ENCODE data around the gene SPPL3.
A peak's percentile ranks its signal among the peaks of the same experiment; 100 is the strongest.
"Not testable (repeated sequence)": the region's sequence is repeated elsewhere in the genome, so short reads cannot be mapped to it uniquely, and the experiment has no call there.

SPPL3 gene

DNA sequence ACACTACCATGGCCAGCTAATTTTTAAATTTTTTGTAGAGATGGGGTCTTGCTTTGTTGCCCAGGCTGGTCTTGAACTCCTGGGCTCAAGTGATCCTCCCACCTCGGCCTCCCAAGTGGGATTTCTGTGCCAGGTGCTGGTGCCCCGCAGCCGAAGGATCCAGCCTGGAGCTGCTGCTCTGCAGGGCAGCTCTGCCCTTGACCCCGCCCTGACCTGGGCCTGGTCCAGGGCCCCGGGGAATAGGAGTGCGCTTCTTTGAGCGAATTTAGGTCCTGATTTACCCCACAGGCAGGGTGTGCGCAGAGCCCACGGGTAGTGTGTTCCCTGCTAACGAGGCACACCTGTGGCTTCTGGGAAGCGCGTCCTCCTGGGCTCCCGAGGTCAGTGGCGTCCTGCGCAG is 163.3 kb downstream of the SPPL3 start:
- DNase-seq = no peak

DNA sequence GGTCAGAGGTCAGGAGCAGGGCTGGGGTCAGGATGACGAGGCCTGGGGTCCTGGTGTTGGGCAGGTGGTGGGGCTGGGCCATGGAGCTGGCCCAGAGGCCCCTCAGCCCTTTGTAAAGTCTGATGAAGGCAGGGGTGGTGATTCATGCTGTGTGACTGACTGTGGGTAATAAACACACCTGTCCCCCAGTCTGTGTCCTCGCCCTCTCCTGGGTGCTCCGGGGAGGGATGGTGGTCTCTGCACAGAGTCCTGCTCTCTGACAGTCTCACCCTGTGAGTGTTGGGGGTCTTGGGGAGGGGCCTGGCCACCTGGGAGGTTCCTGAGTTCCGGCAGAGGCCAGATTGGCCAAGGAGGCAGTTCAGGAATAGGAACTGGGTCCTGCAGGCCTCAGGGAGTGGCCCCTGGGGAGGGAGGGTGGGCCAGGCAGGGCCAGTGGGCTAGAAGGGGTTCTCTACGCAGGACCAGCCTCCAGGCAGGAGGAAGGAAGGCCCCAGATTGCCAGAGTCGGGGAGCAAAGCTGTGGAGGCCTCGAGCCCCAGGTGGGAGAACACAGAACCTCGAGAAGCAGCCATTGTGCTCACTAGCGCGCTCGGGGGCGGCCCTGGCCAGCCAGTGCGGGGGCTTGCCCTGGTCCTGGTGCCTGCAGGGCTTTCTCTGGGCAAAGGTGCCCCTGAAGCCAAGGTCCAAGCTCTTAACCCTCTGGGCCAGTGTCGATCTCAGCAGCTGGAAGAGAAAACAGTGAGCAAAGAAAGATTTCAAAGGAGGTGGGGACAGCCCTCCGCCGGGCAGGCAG is 164.1 kb downstream of the SPPL3 start:
- no peak for DNase-seq

DNA sequence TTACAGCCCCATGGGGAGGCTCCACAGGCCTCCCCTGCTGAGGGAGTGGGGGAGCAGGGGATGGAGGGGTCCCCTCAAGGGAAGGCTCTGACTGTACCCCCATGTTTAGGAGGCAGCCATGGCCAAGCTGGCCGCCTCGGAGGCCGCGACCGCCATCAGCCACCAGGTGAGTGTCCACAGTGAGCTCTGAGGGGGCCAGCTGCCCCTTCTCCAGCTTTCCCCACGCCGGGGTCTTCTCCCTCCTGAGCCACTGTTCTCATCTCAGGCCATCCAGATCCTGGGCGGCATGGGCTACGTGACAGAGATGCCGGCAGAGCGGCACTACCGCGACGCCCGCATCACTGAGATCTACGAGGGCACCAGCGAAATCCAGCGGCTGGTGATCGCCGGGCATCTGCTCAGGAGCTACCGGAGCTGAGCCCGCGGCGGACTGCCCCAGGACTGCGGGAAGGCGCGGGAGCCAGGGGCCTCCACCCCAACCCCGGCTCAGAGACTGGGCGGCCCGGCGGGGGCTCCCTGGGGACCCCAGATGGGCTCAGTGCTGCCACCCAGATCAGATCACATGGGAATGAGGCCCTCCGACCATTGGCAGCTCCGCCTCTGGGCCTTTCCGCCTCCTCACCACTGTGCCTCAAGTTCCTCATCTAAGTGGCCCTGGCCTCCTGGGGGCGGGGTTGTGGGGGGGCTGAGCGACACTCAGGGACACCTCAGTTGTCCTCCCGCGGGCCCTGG is 165.0 kb downstream of the SPPL3 start:
- DNase-seq = no peak

DNA sequence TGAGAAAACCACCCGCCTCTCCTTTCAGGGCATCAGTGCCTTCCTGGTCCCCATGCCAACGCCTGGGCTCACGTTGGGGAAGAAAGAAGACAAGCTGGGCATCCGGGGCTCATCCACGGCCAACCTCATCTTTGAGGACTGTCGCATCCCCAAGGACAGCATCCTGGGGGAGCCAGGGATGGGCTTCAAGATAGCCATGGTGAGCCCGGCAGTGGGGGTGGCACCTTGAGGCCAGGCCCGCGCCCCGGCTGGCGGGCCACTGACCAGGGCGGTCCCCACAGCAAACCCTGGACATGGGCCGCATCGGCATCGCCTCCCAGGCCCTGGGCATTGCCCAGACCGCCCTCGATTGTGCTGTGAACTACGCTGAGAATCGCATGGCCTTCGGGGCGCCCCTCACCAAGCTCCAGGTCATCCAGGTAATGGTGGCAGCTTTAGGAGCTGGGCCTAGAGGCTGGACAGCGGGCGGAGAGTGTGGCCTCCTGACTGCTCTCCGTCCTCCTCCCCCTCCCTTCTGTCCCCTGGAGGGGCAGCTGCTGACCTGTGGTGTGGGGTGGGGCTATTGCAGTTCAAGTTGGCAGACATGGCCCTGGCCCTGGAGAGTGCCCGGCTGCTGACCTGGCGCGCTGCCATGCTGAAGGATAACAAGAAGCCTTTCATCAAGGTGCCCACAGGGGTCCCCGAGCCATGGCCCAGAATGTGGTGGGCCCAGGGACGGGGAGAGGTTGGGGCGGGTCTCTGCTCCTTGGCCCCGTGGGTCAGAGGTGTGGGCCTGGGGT is 165.7 kb downstream of the SPPL3 start:
- no peak for DNase-seq

DNA sequence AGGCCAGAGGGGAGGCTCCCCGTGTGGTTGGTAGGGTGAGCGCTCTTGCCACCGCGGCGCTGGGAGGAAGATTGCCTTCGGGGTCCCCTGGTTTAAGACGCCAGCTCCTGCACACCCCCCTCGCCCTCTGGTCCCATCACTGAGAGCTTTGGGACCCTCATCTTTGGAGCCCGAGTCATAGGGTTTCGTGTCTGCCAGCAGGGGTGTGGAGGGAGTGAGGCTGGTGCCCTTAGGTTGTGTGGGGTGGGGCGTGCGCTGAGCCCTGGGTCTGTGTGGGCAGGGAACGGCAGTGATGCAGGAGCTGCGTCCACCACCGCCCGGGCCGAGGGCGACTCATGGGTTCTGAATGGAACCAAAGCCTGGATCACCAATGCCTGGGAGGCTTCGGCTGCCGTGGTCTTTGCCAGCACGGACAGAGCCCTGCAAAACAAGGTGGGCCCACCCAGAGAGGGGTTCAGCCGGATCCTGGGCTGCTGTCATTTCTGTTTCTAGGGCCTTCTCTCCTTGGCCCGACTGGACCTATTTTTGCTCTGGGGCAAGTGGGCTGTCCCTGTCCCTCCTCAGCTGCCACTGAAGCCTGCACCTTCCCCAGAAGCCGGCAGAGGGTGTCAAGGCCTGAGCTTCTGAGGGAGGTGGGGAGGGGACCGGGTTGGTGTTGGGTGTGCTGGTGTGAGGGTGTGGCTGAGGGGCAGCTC is 166.5 kb downstream of the SPPL3 start:
- DNase-seq = no peak

DNA sequence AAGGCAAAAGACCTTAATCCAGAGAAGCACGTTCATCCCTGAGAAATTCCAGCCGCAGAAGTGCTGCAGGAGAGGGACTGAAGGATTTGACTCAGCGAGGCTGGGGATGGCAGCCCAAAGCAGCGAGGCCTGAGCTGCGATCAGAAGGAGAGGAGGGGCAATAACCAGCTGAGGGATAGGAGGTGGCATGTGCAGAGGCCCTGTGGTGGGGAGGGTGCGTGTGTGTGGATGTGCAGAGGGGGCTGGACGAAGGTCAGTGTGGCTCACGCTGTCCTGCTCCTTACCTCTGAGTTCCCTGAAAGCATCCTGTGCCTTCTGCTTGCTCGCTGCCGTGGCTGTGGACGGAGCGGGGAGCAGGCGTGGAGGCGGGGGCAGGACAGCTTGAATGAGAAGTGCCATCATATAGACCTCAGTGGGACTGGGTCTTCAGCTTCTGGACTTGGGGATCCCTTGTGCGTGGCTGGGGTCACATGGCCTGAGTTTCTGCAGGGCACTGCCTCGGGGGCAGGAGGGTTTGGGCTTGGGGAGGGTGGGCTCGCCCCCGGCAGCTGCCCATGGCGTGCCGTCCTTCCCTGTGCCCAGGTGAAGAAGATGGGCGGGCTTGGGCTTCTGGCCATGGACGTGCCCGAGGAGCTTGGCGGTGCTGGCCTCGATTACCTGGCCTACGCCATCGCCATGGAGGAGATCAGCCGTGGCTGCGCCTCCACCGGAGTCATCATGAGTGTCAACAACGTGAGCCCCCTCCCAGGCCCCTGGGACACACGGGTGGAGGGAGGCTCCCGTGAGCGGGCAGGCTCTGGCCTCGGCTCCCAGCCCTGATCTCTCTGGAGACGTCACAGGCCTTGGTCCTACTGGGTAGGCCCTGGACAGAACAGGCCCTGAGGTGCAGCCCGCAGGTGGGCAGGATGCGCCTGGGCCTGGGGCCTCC is 167.5 kb downstream of the SPPL3 start:
- DNase-seq = no peak

DNA sequence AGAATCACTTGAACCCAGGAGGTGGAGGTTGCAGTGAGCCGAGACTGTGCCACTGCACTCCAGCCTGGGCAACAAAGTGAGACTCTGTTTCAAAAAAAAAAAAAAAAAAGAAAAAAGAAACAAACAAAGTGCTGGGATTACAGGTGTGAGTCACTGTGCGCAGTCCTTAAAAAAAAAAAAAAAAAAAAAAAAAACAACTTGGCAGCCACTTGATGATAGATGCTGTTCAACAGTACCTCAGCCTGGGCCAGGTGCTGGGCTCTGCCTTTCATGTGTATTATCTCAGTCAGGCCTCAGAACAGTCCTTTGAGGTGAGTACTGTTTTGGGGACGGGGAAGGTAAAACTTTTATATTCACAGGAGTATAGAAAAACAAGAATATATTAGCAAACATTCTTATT is 169.0 kb downstream of the SPPL3 start:
- no peak for DNase-seq

DNA sequence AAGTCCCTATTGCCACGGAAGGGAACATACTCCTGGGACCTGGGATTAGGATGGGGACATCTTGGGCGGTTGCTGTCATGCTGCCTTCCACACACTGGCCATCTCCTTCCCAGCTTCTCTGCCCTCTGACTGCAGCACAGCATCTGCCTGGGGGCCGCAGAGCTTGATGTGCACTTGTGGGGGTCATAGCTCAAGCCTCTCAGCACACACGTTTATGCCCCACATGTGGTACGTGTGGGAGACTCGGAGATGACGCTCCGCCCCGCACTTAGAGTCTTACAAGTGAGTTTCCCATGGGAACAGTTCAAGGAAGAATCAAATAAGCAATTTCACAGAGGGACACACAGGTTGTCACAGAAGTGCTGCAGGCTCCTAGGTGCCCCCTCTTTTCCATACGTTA is 169.9 kb downstream of the SPPL3 start:
- no peak for DNase-seq

DNA sequence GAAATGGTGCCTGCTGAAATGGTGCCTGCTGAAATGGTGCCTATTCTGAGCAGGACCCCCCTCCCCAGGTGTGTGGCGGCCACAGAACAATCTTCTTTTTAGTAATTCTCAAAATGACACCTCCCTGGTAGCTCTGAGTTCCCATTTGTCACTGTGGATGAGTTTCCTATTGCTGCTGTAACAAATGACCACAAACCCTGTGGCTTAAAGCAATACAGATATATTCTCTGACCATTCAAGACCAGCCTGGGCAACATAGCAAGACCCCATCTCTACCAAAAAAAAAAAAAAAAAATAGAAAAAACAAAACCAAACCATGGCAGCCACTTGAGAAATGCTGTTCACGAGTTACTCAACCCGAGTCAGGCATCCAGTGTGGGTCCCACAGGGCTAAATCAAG is 170.6 kb downstream of the SPPL3 start:
- no peak for DNase-seq

DNA sequence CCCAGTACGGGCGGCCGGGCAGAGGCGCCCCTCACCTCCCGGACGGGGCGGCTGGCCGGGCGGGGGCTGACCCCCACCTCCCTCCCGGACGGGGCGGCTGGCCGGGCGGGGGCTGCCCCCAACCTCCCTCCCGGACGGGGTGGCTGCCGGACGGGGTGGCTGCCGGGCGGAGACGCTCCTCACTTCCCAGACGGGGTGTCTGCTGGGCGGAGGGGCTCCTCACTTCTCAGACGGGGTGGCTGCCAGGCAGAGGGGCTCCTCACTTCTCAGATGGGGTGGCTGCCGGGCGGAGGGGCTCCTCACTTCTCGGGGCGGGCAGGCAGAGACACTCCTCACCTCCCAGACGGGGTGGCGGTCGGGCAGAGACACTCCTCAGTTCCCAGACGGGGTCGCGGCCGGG is 172.0 kb downstream of the SPPL3 start:
- DNase-seq = not testable (repeated sequence)

DNA sequence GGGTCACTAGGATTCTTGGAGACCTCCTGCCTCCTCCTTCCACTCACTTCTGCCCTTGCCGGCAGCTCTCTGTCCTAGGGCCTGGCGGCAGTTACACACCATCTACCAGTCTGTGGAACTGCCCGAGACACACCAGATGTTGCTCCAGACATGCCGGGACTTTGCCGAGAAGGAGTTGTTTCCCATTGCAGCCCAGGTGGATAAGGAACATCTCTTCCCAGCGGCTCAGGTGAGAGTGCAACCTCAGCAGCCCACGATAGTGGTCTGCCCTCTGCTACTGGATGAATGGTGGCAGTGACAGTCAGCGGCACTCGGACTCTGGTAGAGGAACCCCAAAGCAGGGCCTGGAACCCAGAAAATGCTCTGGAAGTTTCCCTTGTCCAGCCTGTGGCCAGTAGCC is 177.2 kb downstream of the SPPL3 start:
- DNase-seq = no peak

DNA sequence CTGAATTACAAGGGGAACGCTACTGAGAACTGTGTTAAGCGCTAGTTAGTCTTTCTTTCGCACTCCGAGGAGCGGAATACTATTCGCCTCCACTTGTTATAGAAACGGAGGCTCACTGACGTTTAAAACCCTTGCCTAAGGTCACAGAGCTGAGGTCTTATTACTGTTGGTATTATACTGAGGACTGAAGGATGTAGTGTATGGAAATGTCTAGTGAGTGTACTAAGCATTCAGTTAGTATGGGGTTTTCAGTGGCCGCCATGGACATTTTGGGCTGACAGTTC is 177.7 kb downstream of the SPPL3 start:
- DNase-seq = no peak

DNA sequence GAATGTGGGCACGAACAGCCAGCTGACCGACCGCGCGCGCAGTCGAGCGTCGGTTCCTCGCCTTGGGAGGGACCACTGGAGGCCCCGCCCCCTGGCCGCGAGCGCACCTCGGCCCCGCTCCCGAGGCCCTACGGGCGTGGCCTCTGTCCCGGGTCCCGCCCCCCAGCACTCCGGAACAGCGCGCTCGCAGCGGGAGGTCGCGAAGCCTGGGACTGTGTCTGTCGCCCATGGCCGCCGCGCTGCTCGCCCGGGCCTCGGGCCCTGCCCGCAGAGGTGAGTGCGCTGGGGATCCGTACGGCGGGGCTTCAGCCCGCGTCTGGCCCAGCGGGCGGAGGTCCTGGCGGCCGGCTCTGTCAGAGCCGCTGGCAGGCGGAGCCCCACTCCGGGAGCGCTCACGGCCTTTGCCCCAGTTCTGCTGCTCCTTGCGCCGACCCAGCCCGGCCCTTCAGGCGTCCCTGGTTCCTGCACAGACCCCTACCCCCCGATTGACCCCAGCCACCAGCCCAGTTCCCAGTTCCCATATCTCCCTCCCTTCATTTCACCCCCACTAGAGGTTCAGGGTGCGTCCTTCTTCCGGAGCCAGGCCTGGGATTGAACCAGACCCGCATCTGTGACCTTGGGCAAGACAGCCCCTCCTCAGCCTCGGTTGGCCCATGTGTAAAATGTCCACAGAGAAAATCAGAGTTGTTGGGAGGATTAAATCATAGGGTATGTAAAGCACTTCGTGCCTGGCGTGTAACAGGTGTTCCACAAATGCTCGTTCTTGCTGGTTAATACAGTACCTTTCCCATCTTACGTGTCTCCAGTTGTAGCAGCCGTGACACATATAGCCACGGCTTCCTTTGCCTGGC is 178.3 kb downstream of the SPPL3 start, which contains the start of gene ACADS:
TSS of gene ACADS (plus strand) at position 168 of the 851 bp plus-strand sequence. CDS start at position 228, 60 bp downstream.
- DNase-seq = peak; percentile 79 to 89 (median 86)

DNA sequence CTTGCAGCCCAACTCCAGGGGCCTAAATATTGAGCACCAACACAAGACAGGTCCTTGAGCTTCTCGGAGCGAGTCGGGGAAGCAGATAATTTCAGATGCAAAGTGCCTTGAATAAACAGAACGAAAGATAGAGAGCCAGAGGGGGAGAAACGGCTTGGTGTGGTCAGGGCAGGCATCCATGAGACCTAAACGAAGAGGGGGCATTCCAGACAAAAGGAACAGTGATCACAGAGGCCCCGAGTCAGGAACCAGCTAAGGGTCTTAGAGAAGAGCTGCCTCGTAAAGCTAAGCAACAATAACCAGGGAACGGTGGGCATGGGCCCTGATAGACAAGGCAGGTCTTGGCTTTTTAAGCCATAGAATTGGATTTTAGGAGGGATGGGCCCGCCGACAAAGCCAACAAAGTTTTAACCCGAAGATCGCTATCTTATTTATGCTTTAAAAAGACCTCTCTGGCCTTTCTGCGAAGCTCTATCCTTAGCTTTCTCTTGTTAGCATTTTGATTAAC is 179.0 kb downstream of the SPPL3 start:
- DNase-seq = no peak

DNA sequence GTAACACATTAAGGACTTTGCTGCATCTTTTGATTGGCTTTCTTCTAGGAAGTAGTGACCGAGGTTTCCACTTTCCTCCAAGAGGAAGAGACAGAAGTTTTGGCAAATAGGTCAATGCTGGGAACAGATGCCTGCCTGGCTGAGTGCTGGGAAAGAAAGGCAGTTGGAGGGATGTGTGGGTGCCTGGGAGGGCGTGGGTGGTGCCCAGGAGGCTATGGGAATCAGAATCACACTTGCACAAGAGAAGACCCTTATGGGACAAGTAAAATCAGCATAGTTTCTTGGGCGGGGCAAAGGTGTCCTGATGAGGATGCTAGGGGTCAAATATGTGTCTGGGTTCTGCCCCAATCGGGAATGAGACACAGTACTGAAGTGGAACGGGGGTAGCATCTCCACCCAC is 179.4 kb downstream of the SPPL3 start:
- DNase-seq = no peak

DNA sequence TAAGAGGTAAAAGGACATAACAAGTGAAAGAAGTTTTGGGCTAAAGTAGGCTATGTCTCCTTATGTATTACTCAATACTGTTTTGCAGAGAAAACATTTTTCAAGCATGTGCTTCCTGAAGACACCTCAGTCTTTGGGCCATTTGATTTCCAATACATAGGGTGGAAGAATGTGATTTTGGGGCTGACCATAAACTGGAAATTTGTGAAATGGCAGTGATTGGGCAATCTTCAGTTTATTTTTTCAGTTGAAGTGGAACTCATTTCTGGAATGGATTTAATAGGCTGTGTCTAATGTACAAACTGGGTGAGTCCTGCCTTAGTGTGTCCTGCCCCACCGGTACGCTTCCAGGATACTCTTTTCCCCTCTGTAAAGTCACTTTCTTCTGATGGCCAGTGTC is 181.4 kb downstream of the SPPL3 start:
- DNase-seq = no peak

DNA sequence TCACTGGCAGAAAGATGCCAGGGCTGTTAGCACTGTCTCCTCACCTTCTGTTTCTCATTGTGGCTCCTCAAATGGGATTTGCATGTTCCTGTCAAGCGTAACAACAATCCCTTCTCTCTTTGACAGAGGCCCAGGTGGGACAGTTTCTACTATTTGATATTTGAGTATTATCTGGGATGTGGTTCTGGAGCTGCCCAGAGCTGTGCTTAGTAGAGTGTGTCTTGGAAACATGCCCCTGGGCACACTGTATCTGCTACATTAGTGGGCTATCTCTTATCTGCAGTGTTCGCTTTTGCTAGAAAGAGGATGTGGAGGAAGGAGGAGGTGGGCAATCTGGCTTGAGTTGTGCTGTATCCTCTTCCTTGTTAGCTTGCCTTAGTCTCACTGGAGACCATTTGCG is 182.3 kb downstream of the SPPL3 start:
- no peak for DNase-seq

DNA sequence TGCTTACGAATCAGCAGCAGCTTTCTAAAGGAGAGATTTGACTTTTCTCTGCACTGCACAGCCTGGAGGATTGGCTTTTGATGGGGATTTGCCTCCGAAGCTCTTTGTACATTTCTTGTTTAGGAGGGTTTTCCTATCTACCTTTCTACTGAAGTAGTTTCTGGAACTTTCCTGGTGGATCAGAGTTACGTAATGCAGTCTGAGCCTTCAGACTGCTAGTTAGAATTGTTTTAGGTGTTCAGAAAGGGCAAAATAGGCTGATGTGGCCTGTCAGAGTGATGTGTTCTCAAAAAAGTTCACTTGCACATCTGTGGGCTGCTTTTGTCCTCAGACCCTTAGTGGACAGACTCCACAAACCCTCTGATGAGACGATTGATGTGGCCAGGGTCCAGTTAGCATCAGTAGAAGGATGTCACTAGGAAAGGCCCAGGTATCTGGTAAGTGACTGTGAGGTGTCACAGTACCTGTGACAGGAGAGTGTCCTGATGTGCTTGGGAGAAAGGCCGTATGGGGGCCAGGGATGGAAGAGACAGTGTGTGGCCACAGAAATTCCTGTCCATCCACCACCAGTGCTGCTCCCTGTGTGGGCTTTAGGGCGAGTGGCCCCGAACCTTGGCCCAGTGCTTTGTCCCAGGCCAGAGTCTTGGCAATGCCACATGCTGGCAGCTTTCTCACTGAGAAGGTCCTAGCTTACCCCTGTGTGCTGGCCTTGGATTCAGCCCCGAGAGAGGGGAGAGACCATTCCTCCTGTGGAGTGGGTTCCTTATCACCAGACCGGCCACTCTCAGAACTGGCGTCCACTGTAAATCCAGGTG is 183.0 kb downstream of the SPPL3 start:
- DNase-seq = no peak

DNA sequence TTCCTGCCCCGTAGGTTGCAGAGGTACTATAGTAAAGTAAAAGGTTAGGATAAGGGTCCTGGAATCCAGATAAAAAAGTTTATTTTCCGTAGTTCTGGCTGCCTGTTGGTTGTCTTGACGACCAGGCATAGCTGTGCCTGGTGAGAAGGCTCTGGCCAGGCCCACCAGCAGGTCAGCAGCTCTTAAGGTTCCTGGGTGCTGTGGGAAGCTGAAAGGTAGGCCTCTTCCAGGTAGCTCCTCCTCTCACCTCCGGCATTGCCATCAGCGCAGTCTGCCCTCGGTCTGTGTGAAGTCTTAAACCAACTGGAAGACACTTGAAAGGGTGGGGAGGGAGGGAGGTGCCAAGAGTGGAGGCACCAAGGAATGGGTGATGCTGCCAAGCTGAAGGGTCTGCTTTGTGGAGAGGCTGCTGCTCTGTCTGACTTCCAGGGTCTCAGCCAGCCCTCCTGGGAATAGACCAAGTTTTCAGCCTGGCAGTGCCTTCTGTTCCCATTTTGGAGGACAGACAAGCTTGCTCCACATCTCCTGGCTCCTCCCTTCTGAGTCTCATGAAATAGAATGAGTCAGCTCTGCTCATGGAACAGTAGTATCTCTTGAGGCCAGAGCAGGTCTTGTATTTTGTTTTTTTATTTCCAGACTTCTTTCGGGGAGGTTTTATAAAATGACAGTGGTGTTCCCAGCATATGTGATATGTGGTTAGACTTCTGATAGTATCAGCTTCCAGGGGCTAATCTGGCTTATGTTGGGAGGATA is 183.7 kb downstream of the SPPL3 start:
- no peak for DNase-seq

All from T-helper 2 cell (primary cell).